NCI-H1694 (cell line): ENCODE measurements around the gene C17orf75.
"Not testable (repeated sequence)": the region's sequence is repeated elsewhere in the genome, so short reads cannot be mapped to it uniquely, and the experiment has no call there.

Experiments used
- DNase-seq: peaks from one replicate; lab custom pipeline; 2025; lab: John Stamatoyannopoulos, UW

Gene C17orf75, protein sequence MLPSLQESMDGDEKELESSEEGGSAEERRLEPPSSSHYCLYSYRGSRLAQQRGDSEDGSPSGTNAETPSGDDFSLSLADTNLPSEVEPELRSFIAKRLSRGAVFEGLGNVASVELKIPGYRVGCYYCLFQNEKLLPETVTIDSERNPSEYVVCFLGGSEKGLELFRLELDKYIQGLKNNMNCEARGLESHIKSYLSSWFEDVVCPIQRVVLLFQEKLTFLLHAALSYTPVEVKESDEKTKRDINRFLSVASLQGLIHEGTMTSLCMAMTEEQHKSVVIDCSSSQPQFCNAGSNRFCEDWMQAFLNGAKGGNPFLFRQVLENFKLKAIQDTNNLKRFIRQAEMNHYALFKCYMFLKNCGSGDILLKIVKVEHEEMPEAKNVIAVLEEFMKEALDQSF

DNA sequence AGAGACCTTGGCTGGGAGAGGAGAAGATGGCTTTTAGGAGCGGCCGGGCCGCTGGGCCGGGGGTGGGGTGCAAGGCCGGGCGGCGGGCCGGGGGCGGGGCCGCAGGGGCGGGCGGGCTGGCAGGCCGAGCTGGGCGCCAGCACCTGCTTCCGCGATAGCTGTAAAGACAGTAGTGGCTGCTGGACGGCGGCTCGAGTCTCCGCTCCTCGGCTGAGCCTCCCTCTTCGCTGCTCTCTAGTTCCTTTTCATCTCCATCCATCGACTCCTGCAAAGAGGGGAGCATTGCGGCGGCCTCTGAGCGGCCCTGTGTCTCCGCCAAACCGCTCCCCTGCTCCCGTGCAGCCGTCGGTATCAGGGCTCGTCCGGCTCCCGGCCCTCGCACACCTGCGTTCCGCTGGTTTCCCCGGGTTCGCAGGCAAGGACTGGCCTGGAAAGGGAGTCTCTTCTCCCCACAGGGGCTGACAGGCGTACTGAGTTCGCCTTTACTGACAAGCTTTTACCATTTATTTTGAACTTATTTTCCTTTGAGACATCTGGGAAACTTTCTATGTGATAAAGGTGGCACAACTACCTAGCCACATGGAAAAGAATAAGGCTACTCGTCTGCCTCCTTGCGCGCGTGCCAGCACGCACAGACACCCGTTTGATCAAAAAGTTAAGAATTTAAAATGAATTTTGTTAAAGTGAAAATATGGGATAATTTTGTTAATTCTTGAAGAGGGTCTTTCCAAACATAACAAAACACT is at the start of gene C17orf75:
Gene C17orf75, minus strand, starts transcription at position 317 of the 746 bp plus-strand sequence. Its CDS starts 34 bp downstream, at position 283.
- DNase-seq = peak; percentile 58

DNA sequence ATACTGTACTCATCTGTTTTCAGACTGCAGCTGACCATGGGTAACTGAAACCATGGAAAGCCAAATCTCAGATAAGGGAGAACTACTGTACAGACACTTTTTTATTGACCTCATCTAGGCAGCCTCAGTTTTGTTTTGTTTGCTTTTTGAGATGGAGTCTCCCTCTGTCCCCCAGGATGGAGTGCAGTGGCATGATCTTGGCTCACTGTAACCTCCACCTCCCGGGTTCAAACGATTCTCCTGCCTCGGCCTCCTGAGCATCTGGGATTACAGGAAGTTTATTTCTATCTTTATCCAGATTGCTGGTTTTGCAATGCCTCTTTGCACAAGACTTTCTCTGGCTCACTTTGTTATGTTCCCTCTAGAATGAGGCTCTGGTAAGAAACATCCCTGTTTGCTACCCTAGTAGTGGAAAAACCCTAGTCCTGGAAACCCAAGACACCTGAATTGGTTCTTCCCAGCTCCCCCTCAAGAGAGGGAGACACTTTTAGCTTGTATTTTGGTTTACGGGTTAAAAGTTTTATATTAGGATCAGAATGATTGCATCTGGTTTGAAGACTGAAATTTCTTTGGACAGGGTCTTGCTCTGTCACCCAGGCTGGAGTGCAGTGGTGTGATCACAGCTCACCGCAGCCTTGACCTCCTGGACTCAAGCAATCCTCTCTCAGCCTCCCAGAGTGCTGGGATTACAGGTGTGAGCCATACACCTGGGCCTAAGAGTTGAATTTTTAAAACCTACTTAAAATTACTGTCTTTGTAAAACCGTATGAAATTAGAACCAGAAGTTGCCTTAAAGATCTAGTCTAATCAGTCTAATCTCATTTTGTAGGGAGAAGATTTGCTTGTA is 46.9 kb upstream of the C17orf75 start:
- no peak for DNase-seq

DNA sequence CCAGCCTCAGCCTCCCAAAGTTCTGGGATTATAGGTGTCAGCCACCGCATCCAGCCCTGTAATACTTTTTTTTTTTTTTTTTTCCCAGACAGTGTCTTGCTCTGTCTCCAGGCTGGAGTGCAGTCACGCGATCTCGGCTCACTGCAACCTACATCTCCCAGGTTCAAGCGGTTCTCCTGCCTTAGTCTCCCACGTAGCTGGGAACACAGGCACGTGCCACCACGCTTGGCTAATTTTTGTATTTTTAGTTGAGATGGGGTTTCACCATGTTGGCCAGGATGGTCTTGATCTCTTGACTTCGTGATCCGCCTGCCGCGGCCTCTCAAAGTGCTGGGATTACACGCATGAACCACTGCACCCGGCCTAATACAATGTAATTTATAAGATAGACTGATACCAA is 46.2 kb upstream of the C17orf75 start:
- DNase-seq = not testable (repeated sequence)

DNA sequence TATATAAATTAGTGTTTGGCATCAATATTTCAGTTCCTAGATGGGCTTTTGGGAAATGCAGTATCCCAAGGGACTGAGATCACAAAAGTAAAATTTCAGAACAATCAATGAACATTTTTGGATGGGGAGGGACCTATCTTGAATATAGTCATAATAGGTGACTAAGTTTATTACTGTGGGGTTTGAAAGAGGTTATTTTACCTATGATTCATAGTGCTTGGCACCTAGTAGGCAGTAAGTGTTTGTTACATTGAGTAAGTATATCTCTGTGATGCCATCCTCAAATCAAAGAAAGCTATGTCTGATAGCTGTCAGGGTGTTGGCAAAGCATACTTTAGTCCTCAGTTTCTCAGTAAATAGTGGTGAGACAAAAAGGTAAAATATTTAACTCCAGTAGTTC is 44.9 kb upstream of the C17orf75 start:
- DNase-seq = no peak

DNA sequence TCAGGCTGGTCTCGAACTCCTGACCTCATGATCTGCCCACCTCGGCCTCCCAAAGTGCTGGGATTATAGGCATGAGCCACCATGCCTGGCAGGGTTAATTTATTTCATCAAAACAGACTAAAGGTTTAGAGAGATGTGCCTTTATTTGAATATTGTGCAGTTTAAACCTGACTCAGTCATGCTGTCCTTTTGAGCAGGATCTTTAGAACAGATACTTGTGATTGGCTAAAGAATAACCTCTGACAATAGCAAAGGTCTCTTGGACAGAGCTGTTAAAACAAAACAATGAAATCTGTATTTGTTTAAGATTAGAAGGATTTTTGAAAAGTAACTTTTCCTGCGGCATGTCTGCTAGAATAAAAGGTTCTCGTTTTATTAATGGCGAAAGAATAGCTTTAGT is 44.0 kb upstream of the C17orf75 start:
- DNase-seq = no peak

DNA sequence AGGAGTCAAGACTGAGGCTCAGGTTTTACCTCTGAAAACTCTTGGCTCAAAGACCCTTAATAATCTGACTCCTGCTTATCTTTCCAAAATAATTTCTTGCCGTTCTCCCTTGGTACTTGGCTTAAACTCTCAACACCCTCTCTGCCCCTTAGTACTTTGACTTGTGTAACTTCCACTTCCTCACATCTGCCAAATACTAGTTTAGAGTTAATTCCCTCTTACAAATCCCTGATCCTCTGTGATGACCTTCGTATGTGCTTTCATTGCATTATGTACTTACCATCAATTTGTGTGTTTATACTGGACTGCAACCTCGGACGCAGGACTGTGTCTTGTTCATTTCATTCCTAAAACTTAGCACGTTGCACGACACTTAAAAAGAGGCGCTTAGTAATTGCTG is 43.1 kb upstream of the C17orf75 start:
- no peak for DNase-seq

- DNase-seq = no peak
Measured at GRCh38 chr17:32383926-32384434, 42.0 kb upstream of the C17orf75 start.

DNA sequence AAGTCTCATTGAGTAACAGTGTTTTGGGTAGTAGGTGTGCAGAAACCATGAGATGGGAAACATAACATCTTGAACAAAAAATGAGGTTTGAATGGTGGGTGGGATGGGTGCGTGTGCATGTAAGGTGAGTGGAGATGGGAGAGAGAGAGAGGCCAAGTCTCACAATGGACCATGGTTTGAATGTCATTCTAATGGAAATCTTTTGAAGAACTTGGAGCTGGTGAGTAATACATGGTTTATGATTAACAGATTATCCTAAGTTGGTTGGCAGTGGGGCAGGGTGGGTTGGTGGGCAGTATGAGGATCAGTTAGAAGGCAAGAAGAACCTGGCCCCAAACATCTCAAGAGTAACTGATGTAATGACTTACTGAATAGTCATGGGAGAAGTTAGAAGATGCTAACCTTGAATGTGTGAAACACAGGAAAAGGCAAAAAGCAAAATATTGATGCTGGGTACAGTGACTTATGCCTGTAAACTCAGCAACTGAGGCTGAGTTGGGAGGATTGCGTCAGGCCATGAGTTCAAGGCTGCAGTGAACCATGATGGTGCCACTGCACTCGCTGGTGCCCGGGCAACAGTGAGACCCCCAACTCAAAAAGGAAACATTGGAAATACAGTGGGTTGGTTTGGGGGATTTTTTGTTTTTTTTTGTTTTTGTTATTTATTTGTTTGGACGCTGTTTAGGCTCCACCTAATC is 40.7 kb upstream of the C17orf75 start:
- DNase-seq = no peak

- DNase-seq = no peak
Measured at GRCh38 chr17:32370426-32370825, 28.5 kb upstream of the C17orf75 start.

GRCh38 chr17:32361270-32361669 is 19.3 kb upstream of the C17orf75 start:
- no peak for DNase-seq

GRCh38 chr17:32357615-32358014 is 15.6 kb upstream of the C17orf75 start:
- no peak for DNase-seq

GRCh38 chr17:32356750-32357149 is 14.8 kb upstream of the C17orf75 start:
- no peak for DNase-seq

- no peak for DNase-seq
Measured at GRCh38 chr17:32356378-32356743, 14.4 kb upstream of the C17orf75 start.

DNA sequence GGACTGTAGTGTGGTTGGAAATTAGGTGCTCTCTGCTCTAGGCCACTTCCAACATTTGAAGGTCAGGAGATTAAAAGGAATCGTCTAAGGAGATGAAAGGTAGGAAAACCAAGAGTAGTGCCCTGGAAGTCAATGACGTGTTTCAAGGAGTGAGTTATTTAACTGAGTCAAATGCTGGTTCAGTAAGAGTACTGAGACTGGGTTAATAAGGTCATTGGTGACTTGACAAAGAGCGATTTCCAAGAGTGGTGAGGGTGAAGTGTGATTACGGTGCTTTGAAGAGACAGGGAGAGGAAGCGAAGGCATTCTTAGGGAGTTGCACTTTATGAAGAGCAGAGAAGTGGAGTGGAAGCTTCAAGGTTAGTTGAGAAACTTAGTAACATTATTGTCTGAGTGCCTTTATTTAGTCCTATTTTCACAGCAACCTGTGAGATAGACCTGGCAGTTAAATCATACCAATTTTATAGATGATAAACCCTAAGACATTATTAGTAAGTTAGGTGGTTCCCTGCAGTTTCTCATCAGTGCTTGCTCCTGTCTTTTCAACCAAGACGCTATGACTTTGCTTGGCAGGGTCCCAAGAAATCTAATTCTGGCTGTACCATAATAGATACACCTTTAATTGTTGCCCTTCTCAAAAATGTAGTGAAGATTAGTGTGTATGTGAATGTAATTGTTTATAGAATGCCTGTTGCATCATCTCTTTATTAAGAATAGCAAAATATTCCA is 13.8 kb upstream of the C17orf75 start:
- DNase-seq = no peak

GRCh38 chr17:32352734-32353133 is 10.8 kb upstream of the C17orf75 start:
- DNase-seq = not testable (repeated sequence)

DNA sequence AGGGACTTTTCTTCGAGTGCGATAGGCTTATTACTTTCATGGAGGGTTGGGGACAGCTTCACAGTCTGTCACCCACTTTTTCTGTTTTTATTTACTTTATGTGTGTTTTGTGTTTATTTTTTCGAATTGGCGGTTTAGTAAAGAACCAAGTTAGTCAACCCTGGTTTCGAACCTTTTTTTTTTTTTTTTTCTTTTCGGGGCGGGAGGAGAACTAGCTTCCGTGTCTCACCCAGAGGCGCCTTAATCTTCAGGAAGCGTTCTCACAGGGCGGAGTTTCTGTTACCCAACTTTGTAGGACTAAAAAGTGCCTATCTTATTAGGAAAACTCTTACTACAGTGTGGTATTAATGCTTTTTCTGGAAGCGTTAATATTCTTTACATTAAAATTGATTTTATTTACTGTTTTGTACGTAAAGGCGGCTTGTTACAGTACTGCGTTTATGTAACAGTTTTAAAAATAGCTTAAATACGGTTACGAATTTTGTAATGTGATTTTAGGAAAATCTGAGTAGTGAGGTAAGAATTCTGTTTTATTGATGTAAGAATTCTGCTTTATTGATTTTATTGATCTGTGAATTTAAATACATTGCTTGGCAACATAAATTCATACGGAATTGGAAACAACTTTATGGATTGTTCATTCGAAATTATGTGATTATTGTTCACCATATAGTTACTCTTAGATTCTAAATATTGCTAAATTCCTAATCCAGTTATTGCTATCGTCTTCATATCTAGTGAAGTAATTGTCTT is 8.9 kb upstream of the C17orf75 start:
- DNase-seq = peak; percentile 48

GRCh38 chr17:32349854-32350665 is 8.1 kb upstream of the C17orf75 start, which contains the start of gene ZNF207:
TSS of gene ZNF207 (plus strand) at chr17:32350157. CDS start at chr17:32350286, 129 bp downstream.
- DNase-seq = peak; percentile 98

GRCh38 chr17:32349503-32349853 is 7.5 kb upstream of the C17orf75 start:
- DNase-seq = no peak

DNA sequence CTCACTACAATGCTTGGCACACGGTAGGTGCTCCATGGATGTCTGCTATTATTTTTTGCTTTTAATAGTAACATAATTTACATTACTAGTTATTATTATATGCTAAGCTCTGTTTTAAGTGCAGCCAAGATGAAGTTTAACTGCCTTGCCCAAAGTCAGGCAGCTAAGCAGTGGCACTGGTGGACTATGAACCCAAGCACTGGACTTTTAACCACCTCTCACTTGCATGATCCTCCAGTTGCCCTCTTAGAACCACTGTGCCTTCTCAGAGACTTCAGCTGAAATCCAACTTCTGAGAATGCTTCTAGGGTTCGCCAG is 6.5 kb upstream of the C17orf75 start:
- no peak for DNase-seq
